Nephron (organoid): ENCODE results near the gene SPIRE2.

Experiments used
- H3K27ac Mint-ChIP-seq, 3 experiments: 2 replicates each; pipeline ENCODE4 v1.8.0; 2020; ENCODE audit warnings: mixed read lengths in 3 of 3, mild to moderate bottlenecking in 2 of 3, moderate library complexity in 1 of 3
- H3K27me3 Mint-ChIP-seq: 2 replicates; pipeline ENCODE4 v1.8.0; 2021; ENCODE audit warnings: low read depth, mild to moderate bottlenecking, moderate library complexity, mixed read lengths
- H3K36me3 Mint-ChIP-seq: 2 replicates; pipeline ENCODE4 v1.8.0; 2020; ENCODE audit warnings: low read depth, mixed read lengths
- H3K4me1 Mint-ChIP-seq: 2 replicates; pipeline ENCODE4 v1.8.0; 2020; ENCODE audit warnings: mixed read lengths
- H3K4me3 Mint-ChIP-seq, 3 experiments: 2 replicates each; pipeline ENCODE4 v1.8.0; 2020; ENCODE audit warnings: mild to moderate bottlenecking in 3 of 3, mixed read lengths in 3 of 3, moderate library complexity in 2 of 3
- H3K9me3 Mint-ChIP-seq: 2 replicates; pipeline ENCODE4 v1.8.0; 2020; ENCODE audit warnings: mixed read lengths
- TF ChIP-seq, protein P1 (sequence below), 3 experiments: fragments of 200-600 bp; sonication (generic); IDR thresholded peaks; one replicate each; pipeline ENCODE4 v1.5.0; 2021; ENCODE audit warnings: antibody characterized with exemption in 3 of 3; ENCODE audit not compliant: unreplicated experiment in 3 of 3

Gene SPIRE2

DNA sequence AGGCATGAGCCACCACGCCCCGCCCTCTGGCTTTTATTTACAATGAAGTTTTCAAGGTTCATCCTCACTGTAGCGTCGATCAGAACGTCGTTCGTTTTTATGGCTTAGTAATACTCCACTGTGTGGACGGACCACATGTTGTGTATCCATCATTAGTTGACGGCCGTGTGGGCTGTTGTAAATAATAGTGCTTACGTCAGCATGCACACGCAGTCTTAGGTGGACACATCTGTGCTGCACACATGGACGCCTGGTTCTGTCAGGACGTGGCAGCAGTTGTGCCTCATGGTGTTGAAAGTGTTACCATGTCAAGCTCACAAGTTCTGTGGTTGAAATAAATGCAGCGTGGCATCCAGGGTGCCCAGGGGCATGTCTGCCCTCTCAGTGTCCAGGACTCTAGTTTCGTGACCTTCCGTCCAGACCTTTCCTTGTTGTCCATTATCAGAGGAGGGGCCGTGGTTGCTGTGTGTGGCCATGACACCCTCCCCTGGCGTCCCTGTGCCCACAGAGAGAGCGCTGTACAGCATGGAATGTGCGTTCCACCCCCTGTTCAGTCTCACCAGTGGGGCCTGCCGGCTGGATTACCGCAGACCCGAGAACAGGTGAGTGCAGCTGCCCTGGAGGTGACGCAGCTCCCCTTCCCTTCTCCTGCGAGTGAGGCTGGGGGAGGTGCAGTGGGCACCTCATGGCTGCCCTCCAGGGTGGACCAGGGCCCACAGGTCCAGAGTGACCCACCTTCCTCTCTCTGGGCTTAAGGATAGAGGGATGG is 67.4 kb downstream of the SPIRE2 start:
- H3K36me3 Mint-ChIP-seq: peaks cover 50% of the 10 kb centered on the region
- TF ChIP-seq, protein P1, sequence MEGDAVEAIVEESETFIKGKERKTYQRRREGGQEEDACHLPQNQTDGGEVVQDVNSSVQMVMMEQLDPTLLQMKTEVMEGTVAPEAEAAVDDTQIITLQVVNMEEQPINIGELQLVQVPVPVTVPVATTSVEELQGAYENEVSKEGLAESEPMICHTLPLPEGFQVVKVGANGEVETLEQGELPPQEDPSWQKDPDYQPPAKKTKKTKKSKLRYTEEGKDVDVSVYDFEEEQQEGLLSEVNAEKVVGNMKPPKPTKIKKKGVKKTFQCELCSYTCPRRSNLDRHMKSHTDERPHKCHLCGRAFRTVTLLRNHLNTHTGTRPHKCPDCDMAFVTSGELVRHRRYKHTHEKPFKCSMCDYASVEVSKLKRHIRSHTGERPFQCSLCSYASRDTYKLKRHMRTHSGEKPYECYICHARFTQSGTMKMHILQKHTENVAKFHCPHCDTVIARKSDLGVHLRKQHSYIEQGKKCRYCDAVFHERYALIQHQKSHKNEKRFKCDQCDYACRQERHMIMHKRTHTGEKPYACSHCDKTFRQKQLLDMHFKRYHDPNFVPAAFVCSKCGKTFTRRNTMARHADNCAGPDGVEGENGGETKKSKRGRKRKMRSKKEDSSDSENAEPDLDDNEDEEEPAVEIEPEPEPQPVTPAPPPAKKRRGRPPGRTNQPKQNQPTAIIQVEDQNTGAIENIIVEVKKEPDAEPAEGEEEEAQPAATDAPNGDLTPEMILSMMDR (IDR thresholded peaks at IDR 0.05; ENCODE audit: unreplicated experiment in 3 of 3): no peak
- peaks cover 4% of the 10 kb centered on the region for H3K27me3 Mint-ChIP-seq
- H3K27ac Mint-ChIP-seq: no peak overlapping the region
- no peaks in the 10 kb centered on the region for H3K4me1 Mint-ChIP-seq
- no peaks in the 10 kb centered on the region for H3K9me3 Mint-ChIP-seq
- no peak overlapping the region for H3K4me3 Mint-ChIP-seq

DNA sequence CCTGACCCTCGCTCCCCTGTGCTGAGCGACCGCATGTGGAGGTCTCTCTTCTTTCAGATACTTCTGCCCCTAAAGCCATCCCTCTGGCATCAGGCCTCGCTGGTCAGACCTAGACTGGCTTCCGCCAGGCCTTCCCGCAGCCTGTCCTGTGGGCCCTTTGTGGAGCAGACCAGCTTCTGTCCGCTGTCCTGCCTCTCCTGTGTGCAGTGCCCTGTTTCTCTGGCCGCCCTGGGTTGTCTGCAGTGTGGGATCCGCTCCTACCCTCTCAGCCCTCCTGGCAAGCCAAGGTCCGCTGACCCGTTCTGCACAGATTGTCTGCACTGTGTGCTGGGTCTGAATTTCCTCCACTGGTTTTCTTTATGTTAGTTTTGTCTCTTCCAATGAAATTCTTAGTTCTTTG is 68.9 kb downstream of the SPIRE2 start:
- TF ChIP-seq, protein P1 (IDR thresholded peaks at IDR 0.05; ENCODE audit: unreplicated experiment in 3 of 3): no peak
- H3K4me1 Mint-ChIP-seq: no peaks in the 10 kb centered on the region
- peaks cover 45% of the 10 kb centered on the region for H3K36me3 Mint-ChIP-seq
- H3K9me3 Mint-ChIP-seq: no peaks in the 10 kb centered on the region
- no peak overlapping the region for H3K27ac Mint-ChIP-seq
- no peak overlapping the region for H3K4me3 Mint-ChIP-seq
- peaks cover 4% of the 10 kb centered on the region for H3K27me3 Mint-ChIP-seq

- H3K27me3 Mint-ChIP-seq: peaks cover 4% of the 10 kb centered on the region
- H3K4me1 Mint-ChIP-seq: no peaks in the 10 kb centered on the region
- no peak overlapping the region for H3K27ac Mint-ChIP-seq
- H3K4me3 Mint-ChIP-seq: no peak overlapping the region
- TF ChIP-seq, protein P1 (IDR thresholded peaks at IDR 0.05; ENCODE audit: unreplicated experiment in 3 of 3): no peak
- no peaks in the 10 kb centered on the region for H3K9me3 Mint-ChIP-seq
- H3K36me3 Mint-ChIP-seq: peaks cover 45% of the 10 kb centered on the region
These were observed 70.1 kb downstream of the SPIRE2 start for GRCh38 chr16:89898201-89898967.

- H3K27me3 Mint-ChIP-seq: peaks cover 4% of the 10 kb centered on the region
- no peaks in the 10 kb centered on the region for H3K9me3 Mint-ChIP-seq
- peaks cover 41% of the 10 kb centered on the region for H3K36me3 Mint-ChIP-seq
- no peak overlapping the region for H3K27ac Mint-ChIP-seq
- TF ChIP-seq, protein P1 (IDR thresholded peaks at IDR 0.05; ENCODE audit: unreplicated experiment in 3 of 3): no peak
- no peak overlapping the region for H3K4me3 Mint-ChIP-seq
- H3K4me1 Mint-ChIP-seq: no peaks in the 10 kb centered on the region
These were observed 71.7 kb downstream of the SPIRE2 start for GRCh38 chr16:89899879-89900481.

DNA sequence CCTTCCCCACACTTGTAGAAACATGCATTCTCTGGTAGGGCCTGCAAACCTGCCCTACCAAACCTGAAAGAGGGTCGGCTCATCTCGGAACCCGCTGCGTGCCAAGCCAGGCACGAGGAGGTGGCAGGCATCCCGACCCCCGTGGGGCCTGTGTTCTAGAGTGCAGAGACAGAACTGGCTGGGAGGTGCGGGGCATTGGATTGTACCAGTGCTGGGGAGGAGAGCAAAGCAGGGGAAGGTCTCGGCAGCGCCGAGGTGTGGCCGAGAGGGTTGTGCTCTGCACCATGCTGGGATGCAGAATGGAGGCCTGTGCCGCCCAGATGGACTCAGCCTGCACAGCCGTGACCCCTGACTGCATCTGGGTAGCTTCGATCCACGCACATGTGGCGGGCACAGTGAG is 72.6 kb downstream of the SPIRE2 start:
- TF ChIP-seq, protein P1 (IDR thresholded peaks at IDR 0.05; ENCODE audit: unreplicated experiment in 3 of 3): no peak
- Mint-ChIP-seq H3K9me3 (no peaks in the 10 kb centered on the region), H3K4me3 (no peak overlapping the region), H3K36me3 (peaks cover 45% of the 10 kb centered on the region), H3K4me1 (no peaks in the 10 kb centered on the region), H3K27me3 (peaks cover 4% of the 10 kb centered on the region), H3K27ac (no peak overlapping the region)
